Activated CD8-positive, alpha-beta memory T cell treated with anti-CD3 and anti-CD28 coated beads for 24 hours (primary cell): ENCODE data around the gene NRROS.
A peak's percentile ranks its signal among the peaks of the same experiment; 100 is the strongest.

Experiments
- DNase-seq: peaks from one replicate; pipeline ENCODE4 v3.0.0-alpha.2; 2020

The NRROS gene

DNA sequence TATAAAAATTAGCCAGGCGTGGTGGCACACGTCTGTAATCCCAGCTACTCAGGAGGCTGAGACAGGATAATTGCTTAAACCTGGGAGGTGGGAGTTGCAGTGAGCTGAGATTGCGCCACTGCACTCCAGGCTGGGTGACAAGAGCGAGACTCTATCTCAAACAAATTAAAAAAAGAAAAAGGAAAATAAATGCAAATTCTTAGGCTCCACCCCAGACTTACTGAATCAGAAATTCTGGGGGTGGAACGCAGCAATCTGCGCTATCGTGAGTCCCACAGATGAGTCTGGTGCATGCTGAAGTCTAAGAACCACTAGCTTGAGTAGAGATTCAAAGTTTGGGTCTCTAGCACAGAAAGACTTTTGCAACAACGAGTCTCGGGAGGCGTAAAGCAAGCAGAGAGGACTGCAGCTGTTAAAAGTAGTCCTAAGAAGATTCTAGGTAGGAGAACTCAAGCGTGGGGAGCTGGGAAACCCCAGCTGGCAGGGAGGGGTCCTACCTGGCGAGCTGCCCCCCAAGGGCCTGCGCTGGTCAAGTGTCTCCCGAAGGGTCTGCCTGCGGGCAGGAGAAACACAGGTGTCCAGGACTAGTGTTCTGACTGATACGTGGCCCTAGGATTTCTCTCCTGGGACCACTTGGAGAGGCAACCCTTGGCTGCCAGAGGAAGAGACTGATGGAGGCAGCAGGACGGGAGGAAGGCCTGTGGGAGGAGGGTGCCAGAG is 50.6 kb downstream of the NRROS start:
- DNase-seq: no peak

DNA sequence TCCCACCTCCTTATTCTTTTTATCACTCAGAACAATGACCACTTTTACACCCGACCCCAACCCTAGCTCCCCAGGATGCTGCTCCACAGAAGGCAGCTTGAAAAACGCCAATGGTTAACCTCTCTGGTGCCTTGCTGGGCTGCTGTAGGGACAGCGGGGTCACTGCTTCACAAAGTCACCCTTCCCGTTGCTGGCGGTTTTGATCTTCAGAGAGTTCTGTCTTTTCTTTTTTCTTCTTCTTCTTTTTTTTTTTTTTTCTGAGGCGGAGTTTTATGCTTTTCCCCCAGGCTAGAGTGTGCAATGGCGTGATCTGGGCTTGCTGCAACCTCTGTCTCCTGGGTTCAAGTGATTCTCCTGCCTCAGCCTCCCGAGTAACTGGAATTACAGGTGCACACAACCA is 51.9 kb downstream of the NRROS start:
- DNase-seq: no peak

DNA sequence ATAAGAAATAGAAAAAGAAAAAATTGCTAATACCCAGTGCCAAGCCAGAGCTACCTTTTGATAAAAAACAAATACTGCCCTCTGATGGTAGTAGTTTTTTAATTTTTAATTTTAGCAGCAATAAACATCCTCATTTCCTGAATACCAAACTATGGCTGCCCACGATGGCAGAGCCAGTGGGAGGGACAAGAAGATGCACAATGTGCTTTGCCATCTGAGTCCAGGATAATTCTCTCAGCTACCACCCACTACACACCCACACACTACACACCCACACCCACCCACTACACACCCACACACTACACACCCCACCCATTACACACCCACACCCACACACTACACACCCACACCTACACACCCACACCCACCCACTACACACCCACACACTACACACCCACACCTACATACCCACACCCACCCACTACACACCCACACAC is 54.7 kb downstream of the NRROS start:
- no peak for DNase-seq

DNA sequence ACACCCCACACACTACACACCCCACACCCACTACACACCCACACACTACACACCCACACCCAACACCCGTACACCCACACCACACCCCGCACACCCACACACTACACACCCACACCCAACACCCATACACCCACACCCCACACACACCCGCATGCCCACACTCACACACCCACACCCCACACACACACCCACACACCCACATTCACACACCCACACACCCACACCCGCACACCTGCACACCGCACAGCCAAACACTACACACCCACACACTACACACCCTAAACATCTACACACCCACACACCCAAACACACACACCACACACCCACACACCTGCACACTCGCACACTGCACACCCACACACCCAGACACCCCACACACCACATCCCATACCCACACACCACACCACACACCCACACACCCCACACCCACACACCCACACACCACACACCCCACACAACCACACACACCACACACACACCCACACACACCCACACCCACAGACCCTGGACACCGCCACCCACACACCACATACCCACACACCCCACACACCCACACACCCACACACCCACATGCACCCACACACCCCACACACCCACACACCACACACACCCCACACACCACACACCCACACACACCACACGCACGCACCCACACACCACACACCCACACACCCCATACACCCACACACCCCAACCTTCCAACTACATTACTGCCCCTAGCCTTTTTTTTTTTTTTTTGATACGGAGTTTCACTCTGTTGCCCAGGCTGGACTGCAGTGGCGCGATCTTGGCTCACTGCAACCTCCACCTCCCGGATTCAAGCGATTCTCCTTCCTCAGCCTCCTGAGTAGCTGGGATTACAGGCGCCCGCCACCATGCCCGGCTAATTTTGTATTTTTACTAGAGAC is 55.7 kb downstream of the NRROS start:
- DNase-seq: peak; percentile 67

DNA sequence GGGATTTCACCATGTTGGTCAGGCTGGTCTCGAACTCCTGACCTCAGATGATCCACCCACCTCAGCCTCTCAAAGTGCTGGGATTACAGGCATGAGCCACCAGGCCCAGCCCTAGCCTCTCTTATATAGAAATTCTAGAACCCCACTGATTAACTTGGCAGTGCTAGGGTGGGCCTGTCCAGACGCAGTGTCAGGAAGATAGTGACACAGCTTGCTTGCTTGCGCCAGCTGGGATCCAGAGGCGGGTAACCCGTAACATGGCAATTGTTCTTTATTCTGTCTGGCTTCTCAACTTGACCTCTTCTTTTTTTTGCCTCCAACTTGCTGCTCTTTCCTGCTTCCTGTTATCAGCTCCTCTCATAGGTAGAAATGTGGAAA is 56.3 kb downstream of the NRROS start:
- DNase-seq: no peak

DNA sequence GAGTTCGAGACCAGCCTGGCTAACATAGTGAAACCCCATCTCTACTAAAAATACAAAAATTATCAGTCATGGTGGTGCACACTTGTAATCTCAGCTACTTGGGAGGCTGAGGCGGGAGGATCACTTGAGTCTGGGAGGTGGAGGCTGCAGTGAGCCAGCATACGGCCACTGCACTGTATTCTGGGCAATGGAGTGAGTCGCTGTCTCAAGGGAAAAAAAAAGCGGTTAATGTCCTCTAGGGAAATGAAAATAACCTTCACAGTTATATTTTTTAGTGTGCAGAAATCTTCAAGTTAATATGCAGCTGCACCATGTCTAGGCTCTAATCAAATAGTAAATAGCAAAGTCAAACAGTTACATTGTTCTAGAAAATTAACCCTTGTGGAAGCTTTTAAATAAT is 57.8 kb downstream of the NRROS start:
- no peak for DNase-seq

DNA sequence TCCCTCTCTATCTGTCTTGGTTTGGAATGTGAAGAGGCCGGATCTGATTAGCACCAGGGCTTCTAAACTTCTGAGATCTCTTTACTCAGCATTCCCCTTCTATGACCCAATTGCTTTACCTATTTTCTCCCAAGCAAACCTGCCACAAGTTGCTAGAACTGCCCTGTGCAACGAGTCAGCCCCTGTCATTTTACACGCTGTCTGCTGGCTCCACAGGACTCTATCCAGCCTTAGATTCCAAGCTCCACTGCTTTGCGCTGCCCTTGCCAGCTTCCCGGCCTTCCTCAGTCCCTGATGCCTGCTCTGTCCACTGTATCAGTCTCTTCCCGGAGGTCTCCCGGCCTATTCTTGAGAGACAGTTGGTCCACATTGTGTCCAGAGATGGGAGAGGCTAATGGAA is 60.3 kb downstream of the NRROS start:
- no peak for DNase-seq

DNA sequence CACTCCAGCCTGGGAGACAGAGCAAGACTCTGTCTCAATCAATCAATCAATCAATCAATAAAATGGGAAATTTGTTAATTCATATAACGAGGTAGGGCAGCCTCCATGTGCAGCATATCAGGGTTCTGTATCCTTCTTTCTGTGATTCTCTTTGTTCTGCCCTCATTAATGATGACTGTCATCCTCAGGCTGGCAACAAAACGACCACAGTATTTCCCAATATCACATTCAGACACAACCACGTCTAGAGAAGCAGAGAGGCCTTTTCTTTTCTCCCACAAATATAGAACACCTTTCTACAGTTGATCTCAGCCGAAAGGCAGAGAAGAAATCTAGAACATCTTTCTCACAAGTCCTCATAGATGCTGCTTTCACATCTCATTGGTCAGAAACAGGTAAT is 61.3 kb downstream of the NRROS start:
- DNase-seq: no peak

DNA sequence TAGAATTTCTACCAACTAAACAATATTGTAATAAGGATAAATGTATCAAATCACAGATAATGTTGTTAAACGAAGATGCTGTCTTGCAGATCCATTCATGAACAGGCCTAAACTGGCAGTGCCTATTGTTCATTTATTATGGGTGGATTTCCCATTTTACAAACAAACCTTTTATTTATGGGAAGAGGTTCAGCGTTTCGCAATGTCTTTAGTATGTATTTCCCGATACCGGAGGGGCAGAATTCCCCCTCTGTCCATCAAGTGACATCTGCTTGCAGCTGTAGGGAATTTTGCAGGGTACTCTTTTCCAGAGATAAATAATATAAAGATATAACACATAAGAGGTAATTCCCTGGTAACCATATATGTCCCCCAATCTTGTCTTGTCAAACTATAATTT is 66.8 kb downstream of the NRROS start:
- no peak for DNase-seq

DNA sequence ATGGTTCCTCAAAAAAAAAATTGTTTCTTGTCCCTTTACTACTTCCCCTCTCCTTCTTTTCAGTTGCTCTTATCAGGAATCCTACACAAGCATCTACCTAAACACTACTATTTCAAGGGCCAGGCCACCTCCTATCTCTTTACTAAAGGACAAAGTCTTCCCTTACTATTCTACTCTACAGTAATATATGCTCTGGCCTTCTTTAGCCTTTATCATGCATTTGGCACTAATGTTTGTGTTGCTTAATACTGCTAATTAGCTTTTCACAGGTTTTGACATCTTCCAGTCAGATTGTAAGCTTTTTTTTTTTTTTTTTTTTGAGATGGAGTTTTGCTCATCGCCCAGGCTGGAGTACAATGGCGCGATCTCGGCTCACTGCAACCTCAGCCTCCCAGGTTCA is 67.2 kb downstream of the NRROS start:
- DNase-seq: no peak

DNA sequence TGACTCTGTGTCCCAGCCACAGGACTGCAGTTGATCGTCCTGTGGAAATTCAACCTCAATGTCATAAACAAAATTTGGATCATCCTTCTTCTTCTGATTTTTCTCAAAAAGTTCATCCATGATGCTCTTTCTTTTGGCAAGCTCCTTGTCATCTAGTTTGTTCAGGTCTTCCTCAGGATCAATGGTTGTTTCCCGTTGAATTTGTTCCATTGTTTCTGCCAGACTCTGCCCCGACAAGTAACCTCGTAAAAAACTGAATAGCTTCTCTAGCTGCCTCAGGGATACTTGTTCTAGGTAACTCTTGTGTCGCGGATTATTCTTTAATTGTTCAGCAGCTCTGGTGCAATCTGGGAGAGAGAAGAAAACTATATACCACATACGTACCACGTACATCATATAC is 68.1 kb downstream of the NRROS start:
- DNase-seq: no peak

DNA sequence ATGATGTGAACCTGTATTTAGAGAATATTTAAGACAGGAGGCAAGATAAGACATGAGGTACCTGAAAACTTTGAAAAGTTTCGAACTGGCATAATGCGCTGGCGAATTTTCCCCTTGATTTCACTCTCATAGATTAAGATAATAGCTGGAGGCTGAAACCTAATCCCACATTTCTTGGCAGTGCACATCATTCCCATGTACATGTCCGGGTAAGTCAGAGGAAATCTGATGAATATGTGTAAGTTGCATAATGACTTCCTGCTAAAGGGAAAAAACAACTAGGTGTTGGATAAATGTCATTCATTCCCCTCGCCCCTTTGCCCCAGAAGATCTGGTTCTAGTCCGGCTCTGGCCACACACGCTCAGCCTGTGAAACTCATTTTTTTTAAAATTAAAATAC is 69.0 kb downstream of the NRROS start:
- no peak for DNase-seq
